Gastroesophageal sphincter (tissue), 4 donors: Measurements from ENCODE around the gene KCNT1. TPM values are rescaled to one million over a fixed set of nuclear protein-coding genes. Genes with fewer than 3 reads are reported as not detected.

Source experiments
- ATAC-seq: fragments of 150-250 bp; one replicate; pipeline ENCODE4 v1.9.1; 2016; ENCODE audit warnings: mild to moderate bottlenecking, moderate library complexity
- H3K27ac ChIP-seq, 4 donors: fragments of 200-600 bp; sonication (generic) in 3 of 4; 1 replicate in 3 of 4; 2 replicates in 1 of 4; pipeline ENCODE4 v1.5.1; 2016 to 2019
- H3K27me3 ChIP-seq: fragments of 200-600 bp; sonication (generic); one replicate; pipeline ENCODE4 v1.5.1; 2019
- H3K36me3 ChIP-seq, 2 donors: fragments of 200-600 bp; sonication (generic); one replicate each; pipeline ENCODE4 v1.5.1; 2019; ENCODE audit warnings: control low read depth in 1 of 2
- H3K4me1 ChIP-seq, 3 donors: fragments of 200-600 bp; sonication (generic); 1 replicate in 2 of 3; 2 replicates in 1 of 3; pipeline ENCODE4 v1.5.1; 2016 to 2019; ENCODE audit warnings: control low read depth in 2 of 3
- H3K4me3 ChIP-seq, 2 donors: fragments of 200-600 bp; sonication (generic); one replicate each; pipeline ENCODE4 v1.5.1; 2019; ENCODE audit warnings: mild to moderate bottlenecking in 1 of 2, moderate library complexity in 1 of 2
- H3K9me3 ChIP-seq, 3 donors: fragments of 200-600 bp; sonication (generic); one replicate each; pipeline ENCODE4 v1.5.1; 2017 to 2019; ENCODE audit warnings: control low read depth in 2 of 3
- EP300 ChIP-seq: sonication (generic); formaldehyde crosslinking; IDR thresholded peaks from one replicate; pipeline ENCODE4 v1.6.1; 2017; ENCODE audit warnings: antibody characterized with exemption, mild to moderate bottlenecking
- POLR2A ChIP-seq, 2 donors: fragments of 450-650 bp; IDR thresholded peaks; one replicate each; pipeline ENCODE4 v1.6.1; 2017; ENCODE audit warnings: antibody characterized with exemption in 2 of 2, mild to moderate bottlenecking in 2 of 2, moderate library complexity in 1 of 2
- POLR2AphosphoS5 ChIP-seq: sonication (generic); formaldehyde crosslinking; IDR thresholded peaks from one replicate; pipeline ENCODE4 v1.6.1; 2017; ENCODE audit warnings: antibody characterized with exemption
- WGBS, 2 donors: methylation state at CpG; one replicate each; pipeline ENCODE4 v1.1.5; 2018; ENCODE audit warnings: low coverage in 1 of 2; 5-methylcytosine and 5-hydroxymethylcytosine counted together
- total RNA-seq, 4 donors: library from RNA; depleted of rRNA; stranded (reverse); fragments of >200 nt; gene quantifications; one replicate each; pipeline ENCODE4 v1.1.0, GENCODE V29; 2016
- TF ChIP-seq, protein P1 (sequence below), 4 experiments: fragments of 200-600 bp in 2 of 4; fragments of 450-650 bp in 2 of 4; sonication (generic) in 1 of 4; IDR thresholded peaks; one replicate each; pipeline ENCODE4 v1.5.1; 2017 to 2019; ENCODE audit warnings: antibody characterized with exemption in 4 of 4, mild to moderate bottlenecking in 2 of 4, moderate library complexity in 2 of 4

The KCNT1 gene
- total RNA-seq, 4 donors from 2014 or later, result 0.19 TPM; not detected in 3

DNA sequence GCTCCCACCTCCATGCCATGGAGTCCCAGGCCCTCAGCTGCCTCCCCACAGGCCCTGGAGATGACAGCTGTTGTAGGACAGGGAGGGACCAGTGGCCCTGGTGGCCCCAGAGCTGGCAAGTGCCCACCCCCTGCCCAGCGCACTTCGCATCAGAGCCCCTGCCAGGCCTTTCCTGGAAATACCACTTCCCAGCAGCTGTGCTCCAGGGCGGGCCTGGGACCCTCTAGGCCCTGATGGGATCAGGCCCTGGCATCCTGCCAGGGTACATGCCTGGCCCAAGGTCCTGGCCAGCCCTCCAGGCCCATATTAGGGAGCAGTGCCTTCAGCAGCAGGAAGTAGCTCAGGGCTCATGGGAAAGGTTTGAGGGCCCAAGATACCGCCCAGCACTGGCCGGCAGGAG, 2.5 kb downstream of the KCNT1 start:
- Histone ChIP-seq H3K4me1 (peaks cover 0 to 16% (median 8%) of the 10 kb centered on the region in 3 donors), H3K9me3 (no peaks in the 10 kb centered on the region), H3K27me3 (peaks cover 98% of the 10 kb centered on the region), H3K4me3 (no peak overlapping the region), H3K36me3 (no peaks in the 10 kb centered on the region), H3K27ac (no peak overlapping the region)
- no peak for ATAC-seq
- no CpG with 5 or more reads among the region's 5 CpGs for WGBS, 2 donors
- TF ChIP-seq EP300, result no peak
- TF ChIP-seq, protein P1, sequence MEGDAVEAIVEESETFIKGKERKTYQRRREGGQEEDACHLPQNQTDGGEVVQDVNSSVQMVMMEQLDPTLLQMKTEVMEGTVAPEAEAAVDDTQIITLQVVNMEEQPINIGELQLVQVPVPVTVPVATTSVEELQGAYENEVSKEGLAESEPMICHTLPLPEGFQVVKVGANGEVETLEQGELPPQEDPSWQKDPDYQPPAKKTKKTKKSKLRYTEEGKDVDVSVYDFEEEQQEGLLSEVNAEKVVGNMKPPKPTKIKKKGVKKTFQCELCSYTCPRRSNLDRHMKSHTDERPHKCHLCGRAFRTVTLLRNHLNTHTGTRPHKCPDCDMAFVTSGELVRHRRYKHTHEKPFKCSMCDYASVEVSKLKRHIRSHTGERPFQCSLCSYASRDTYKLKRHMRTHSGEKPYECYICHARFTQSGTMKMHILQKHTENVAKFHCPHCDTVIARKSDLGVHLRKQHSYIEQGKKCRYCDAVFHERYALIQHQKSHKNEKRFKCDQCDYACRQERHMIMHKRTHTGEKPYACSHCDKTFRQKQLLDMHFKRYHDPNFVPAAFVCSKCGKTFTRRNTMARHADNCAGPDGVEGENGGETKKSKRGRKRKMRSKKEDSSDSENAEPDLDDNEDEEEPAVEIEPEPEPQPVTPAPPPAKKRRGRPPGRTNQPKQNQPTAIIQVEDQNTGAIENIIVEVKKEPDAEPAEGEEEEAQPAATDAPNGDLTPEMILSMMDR (IDR thresholded peaks at IDR 0.05), result no peak
- no peak for TF ChIP-seq POLR2A (IDR thresholded peaks at IDR 0.05)
- no peak for TF ChIP-seq POLR2AphosphoS5

DNA sequence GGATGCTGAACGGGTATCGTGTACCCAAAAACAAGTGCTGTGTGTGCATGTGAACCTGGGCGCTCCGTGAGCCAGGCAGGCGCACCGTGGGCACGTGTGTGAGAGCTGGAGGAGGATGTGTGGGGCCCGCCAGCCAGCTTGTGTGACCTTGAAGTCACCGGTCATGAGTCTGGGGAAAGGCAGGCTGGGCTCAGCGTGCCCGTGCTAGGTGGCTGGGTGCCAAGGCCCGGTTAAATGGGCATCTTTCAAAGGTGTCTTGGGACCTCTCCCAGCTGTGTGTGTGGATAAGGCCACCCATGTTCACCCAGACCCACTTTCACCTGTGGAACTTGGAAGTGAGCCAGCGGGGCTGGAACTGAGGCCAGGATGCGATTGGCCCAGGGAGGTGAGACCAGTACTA, 3.4 kb downstream of the KCNT1 start:
- WGBS, 2 donors, result 40 to 50% methylated on average over 1 of the region's 14 CpGs
- H3K36me3 ChIP-seq, result no peaks in the 10 kb centered on the region
- H3K27me3 ChIP-seq, result peaks cover 95% of the 10 kb centered on the region
- TF ChIP-seq POLR2AphosphoS5 (no peak), POLR2A (IDR thresholded peaks at IDR 0.05) (no peak), EP300 (no peak)
- TF ChIP-seq, protein P1 (IDR thresholded peaks at IDR 0.05), result no peak
- ATAC-seq, result no peak
- no peaks in the 10 kb centered on the region for H3K9me3 ChIP-seq
- no peak overlapping the region for H3K27ac ChIP-seq
- H3K4me1 ChIP-seq, result peaks cover 0 to 16% (median 8%) of the 10 kb centered on the region in 3 donors
- H3K4me3 ChIP-seq, result no peak overlapping the region

DNA sequence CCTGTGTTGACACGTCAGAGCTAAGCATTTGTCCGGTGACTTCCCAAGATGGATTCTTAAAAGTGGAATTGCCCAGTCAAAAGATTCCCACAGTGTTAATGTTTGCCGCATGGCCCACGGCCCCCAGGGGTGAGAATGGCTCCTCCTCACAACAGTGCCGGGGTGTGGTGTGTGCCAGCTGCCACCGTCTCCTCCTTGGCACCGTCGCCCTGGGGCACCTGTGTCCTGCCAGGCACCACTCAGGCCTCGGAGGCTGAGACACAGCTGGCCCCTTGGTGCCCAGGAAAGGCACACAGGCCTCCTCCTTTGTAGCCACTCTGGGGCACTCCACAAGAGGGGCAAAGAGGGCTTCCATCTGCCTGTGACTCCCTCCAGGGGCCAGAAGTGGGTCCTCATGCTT, 4.3 kb downstream of the KCNT1 start:
- WGBS, 2 donors, result no CpG with 5 or more reads among the region's 9 CpGs
- ATAC-seq, result no peak
- Histone ChIP-seq H3K9me3 (no peaks in the 10 kb centered on the region), H3K4me3 (no peak overlapping the region), H3K36me3 (no peaks in the 10 kb centered on the region), H3K4me1 (peaks cover 0 to 16% (median 8%) of the 10 kb centered on the region in 3 donors), H3K27me3 (peaks cover 95% of the 10 kb centered on the region), H3K27ac (no peak overlapping the region)
- TF ChIP-seq EP300, result no peak
- no peak for TF ChIP-seq POLR2A (IDR thresholded peaks at IDR 0.05)
- TF ChIP-seq, protein P1 (IDR thresholded peaks at IDR 0.05), result no peak
- no peak for TF ChIP-seq POLR2AphosphoS5

DNA sequence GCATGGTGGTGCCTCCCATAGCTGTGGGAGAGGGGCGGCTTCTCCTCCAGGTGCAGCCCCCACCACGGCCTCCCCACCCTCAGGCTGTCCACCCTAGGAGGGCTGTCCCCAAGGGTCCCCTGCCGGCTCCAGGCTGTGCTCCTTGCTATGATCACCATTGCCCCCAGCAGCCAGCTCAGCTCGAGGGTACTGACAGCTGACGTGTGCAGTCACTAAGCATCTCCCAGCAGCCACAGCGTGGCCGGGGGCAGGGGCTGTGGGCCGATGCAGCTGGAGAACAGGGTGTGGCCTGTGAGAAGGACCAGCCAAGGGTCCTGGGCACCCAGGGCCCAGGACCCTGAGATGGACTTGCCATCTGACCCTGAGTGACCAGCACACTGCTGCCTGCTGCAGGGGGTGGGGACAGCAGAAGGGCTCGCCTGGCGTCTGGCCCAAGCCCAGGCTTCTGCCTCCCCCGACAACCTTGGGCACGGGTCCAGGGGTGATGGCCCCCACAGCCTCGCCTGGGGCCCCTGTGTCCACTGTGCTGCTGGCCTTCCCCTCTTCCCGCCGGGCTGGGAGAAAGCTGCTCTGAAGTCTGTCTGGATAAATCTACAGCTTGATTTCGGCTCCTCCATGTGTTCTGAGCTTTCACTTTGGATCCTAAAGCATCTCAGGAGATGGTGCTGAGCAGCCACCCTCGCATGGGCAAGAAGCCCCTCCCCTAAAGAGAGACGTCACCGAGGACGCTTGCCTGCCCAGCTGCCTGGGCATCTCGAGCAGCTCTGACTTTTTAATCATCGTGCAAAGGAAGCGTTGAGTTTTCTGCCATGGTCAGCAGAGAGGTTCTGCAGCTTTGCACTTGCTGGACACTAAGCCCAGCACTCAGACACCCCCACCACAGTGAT, 5.5 kb downstream of the KCNT1 start:
- no peak for TF ChIP-seq POLR2A (IDR thresholded peaks at IDR 0.05)
- TF ChIP-seq, protein P1 (IDR thresholded peaks at IDR 0.05), result no peak
- TF ChIP-seq EP300, result no peak
- TF ChIP-seq POLR2AphosphoS5, result no peak
- no peaks in the 10 kb centered on the region for H3K9me3 ChIP-seq
- H3K27ac ChIP-seq, result no peak overlapping the region
- WGBS, 2 donors, result no CpG with 5 or more reads among the region's 23 CpGs
- no peaks in the 10 kb centered on the region for H3K36me3 ChIP-seq
- H3K27me3 ChIP-seq, result peaks cover 95% of the 10 kb centered on the region
- H3K4me1 ChIP-seq, result peaks cover 0 to 5% (median 0%) of the 10 kb centered on the region in 3 donors
- no peak overlapping the region for H3K4me3 ChIP-seq
- ATAC-seq, result no peak

DNA sequence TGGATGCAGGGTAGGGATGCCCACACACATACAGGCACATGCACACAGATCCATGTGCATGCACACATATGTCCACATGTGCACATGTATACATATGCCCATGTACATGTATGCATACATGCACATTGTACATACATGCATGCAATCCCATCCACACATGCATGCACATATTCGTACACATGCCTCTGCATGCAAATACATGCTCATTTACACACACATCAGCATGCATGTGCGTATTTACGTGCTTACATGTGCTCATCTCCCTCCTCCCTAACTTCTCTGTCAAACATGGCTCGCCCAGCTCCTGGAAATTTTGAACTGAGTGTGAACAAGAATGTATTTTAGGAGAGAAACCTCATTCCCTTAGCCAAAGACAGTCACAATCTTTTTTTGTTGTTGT, 6.2 kb downstream of the KCNT1 start:
- Histone ChIP-seq H3K27ac (no peak overlapping the region), H3K4me1 (no peaks in the 10 kb centered on the region), H3K27me3 (peaks cover 95% of the 10 kb centered on the region), H3K9me3 (no peaks in the 10 kb centered on the region), H3K36me3 (no peaks in the 10 kb centered on the region), H3K4me3 (no peak overlapping the region)
- WGBS, 2 donors, result 80 to 82% methylated on average over 4 of the region's 4 CpGs
- no peak for ATAC-seq
- TF ChIP-seq POLR2A (IDR thresholded peaks at IDR 0.05) (no peak), EP300 (no peak), POLR2AphosphoS5 (no peak)
- TF ChIP-seq, protein P1 (IDR thresholded peaks at IDR 0.05), result no peak
